Left cardiac atrium (tissue), 4 donors: ENCODE data around the gene CC2D1A. TPM values are rescaled to one million over a fixed set of nuclear protein-coding genes. Genes with fewer than 3 reads are reported as not detected.
"Not testable (repeated sequence)": the region's sequence is repeated elsewhere in the genome, so short reads cannot be mapped to it uniquely, and the experiment has no call there.

Source experiments
- ATAC-seq, 2 donors: fragments of 200-7000 bp; cut with Tn5 transposase; one replicate each; pipeline ENCODE4 v1.9.1; 2020; ENCODE audit warnings: mild to moderate bottlenecking in 2 of 2, moderate library complexity in 2 of 2
- DNase-seq: peaks from one replicate; pipeline ENCODE4 v3.0.0-alpha.2; 2020
- intact Hi-C, 2 donors: fragments of 100-400 bp; cut with DNase I; formaldehyde crosslinking; loops; one replicate each; pipeline versions ENCODE4 v1.14.1 to v1.15.1; 2022 to 2023
- total RNA-seq, 2 donors: library from RNA; stranded (reverse); fragmentation: NEBNext Ultra II Directional; extraction: Animal tissue kit (Norgen Biotek cat#: 25700); gene quantifications; one replicate each; pipeline ENCODE4 v1.2.1, GENCODE V29; 2021
- donor health status: DM: no; HTN: yes; CAD: no.
- donor health status: DM: no; HTN: yes; CAD: no; lungs with severe emphysema.
- donor health status: DM: yes; HTN: yes; CAD: no.
- donor health status: Dilated cardiomyopathy.

The CC2D1A gene
- total RNA-seq, 2 donors from 2014 or later, result 19.4 to 20.5 TPM

DNA sequence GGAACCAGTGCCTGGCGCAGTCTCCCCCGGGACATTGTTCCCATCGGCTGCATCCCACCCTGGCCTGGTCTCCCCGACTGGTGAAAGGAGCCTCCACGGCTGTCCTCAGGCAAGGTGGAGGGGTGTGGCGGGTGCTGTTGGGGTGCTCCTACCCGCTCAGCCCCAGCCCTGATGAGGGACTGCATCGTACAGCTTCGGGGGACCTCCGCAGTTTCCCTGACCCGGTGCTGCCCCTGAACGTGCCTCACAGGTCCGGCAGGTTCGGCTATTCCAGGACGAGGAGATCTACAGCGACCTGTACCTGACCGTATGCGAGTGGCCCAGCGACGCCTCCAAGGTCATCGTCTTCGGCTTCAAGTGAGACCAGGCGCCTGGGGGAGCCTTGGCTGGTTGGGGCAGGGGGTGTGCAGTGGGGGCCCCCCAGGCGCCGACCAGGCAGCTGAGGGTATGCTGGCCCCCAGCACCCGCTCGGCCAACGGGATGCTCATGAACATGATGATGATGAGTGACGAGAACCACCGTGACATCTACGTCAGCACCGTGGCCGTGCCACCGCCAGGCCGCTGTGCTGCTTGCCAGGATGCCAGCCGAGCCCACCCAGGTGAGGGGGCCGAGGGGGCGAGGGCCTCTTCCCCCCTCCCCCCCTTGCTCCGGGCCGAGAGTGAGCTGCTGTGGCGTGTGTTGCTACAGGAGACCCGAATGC lies 49.8 kb downstream of the CC2D1A start:
- intact Hi-C loops, result loop anchor here in 1 of 2 donors (5.0 kb wide), 1 partner anchor 74 kb away; no protein-coding TSS in a partner anchor
- ATAC-seq (no peak), DNase-seq (no peak)

- DNase-seq, result no peak
- intact Hi-C loops, result loop anchor here in 1 of 2 donors (5.0 kb wide), 1 partner anchor 74 kb away; no protein-coding TSS in a partner anchor
- no peak for ATAC-seq
Measured at GRCh38 chr19:13956365-13956744, 50.4 kb downstream of the CC2D1A start.

GRCh38 chr19:13957051-13957450 lies 51.0 kb downstream of the CC2D1A start:
- intact Hi-C loops, result loop anchor here in 1 of 2 donors (5.0 kb wide), 1 partner anchor 75 kb away; no protein-coding TSS in a partner anchor
- no peak for ATAC-seq
- DNase-seq, result no peak

GRCh38 chr19:13958043-13958442 lies 52.0 kb downstream of the CC2D1A start:
- DNase-seq (no peak), ATAC-seq (no peak)
- intact Hi-C loops, result loop anchor here in 1 of 2 donors (5.0 kb wide), 1 partner anchor 76 kb away; no protein-coding TSS in a partner anchor

DNA sequence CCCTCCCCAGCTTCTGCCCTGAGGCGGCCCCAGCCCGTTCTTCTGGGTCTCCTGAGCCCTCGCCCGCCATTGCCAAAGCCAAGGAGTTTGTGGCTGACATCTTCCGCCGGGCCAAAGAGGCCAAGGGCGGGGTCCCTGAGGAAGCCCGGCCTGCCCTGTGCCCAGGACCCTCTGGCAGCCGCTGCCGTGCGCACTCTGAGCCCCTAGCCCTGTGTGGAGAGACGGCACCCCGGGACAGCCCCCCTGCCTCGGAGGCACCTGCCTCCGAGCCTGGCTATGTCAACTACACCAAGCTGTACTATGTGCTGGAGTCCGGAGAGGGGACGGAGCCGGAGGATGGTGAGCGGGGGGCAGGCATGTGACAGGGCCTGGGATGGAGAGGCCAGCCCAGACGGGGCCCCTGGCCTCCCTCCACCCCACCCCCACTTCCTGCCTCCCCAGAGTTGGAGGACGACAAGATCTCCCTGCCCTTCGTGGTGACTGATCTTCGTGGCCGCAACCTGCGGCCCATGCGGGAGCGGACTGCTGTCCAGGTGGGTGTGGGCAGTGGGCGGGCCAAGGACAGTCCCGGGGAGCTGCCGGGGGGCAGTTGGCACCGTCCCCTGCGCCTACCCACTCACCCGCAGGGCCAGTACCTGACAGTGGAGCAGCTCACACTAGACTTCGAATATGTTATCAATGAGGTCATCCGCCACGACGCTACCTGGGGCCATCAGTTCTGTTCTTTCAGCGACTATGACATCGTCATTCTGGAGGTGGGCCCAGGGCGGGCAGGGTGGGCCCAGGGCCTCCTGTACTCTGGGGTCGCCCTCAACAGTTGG lies 53.4 kb downstream of the CC2D1A start:
- ATAC-seq, result no peak
- intact Hi-C loops, result loop anchor here in 1 of 2 donors (5.0 kb wide), 1 partner anchor 77 kb away; no protein-coding TSS in a partner anchor
- DNase-seq, result no peak

GRCh38 chr19:13959962-13960862 lies 54.2 kb downstream of the CC2D1A start:
- intact Hi-C loops, result loop anchor here in 1 of 2 donors (5.0 kb wide), 1 partner anchor 78 kb away; no protein-coding TSS in a partner anchor
- DNase-seq (no peak), ATAC-seq (peak in 1 of 2 donors; percentile 16)

DNA sequence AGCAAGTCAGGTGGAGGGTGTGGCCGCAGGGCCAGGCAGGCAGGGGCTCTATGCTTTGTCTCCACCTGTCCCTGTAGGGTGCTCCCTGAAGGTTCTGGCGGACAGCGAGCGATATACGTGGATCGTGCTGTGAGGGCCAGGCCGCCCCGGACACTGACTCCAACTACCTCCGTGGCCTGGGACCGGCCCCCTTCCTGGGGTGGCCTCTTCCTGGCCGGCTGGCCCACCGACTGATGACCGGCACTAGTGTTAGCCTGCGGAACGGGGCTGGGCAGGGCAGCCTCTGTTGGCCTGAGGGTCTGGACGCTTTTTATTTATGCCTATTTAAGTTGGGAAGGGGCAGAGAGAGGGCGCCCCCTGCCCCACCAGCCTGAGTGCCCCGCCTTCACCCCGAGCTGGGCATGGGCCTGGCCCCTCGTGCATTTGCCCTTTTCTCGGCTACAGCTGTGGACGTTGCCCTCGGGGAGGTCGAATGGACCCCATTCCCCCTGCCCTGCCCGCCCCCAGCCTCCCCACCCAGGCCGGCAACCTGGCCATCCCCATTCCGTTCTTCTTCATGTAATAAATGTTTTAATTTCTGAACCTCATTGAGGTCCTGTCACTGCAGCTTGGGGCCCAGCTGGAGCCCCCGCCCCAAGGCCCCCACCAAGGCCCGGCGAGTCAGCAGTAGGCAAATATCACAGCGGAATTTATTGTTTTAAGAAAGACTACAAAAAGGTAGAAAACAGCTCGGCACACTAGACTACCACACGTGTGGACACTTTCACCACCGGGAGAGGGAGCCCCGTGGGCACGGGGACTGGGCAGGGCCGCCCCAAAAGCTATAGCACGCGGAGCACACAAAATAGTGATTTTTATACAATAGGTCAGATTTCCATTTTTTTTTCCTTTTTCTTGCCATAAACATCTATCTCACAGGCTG lies 55.1 kb downstream of the CC2D1A start:
- no peak for ATAC-seq
- no peak for DNase-seq
- intact Hi-C loops, result no loop called here

DNA sequence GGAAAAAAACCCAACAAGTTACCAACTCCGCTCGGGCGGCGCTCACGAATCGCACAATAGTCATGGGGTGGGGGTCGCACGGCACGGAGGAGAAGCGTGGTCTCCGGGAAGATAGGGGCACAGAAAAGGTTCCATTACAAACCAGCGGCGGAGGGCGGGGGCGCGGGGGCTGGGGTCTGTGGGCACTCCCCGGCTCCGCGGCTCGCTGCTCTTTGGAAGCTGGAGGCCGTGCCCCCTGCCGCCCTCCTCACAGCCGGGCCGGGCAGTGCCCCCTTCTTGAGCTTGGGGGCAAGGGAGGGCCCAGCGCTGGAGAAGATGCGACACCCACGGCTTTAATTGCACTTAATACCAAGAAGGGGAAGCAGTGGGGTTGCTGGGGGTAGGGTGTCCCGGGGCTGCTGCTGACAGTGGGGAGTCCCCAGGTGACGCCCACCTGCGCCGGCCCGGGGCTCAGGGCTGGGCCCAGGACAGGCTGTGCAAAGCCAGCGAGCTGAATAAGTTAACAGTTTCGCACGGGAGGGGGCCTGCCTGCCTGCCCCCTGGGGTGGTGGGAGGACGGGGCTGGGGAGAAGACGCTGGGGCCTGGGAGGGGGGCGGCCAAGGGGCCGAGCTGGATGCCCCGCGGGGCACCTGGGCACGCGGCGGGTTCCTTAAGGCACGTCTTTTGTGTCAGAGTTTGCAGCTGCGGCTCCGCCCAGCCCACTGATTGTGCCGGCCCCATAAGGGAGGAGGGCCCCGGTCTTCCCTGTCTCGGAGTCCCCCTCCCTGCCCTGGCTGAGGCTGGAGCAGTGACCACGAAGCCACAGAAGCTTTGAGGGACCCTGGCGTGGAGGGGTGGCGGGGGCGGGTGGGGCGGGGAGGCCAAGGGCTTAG lies 56.1 kb downstream of the CC2D1A start:
- peak; percentile 29 to 61 for ATAC-seq
- intact Hi-C loops, result no loop called here
- DNase-seq, result no peak

DNA sequence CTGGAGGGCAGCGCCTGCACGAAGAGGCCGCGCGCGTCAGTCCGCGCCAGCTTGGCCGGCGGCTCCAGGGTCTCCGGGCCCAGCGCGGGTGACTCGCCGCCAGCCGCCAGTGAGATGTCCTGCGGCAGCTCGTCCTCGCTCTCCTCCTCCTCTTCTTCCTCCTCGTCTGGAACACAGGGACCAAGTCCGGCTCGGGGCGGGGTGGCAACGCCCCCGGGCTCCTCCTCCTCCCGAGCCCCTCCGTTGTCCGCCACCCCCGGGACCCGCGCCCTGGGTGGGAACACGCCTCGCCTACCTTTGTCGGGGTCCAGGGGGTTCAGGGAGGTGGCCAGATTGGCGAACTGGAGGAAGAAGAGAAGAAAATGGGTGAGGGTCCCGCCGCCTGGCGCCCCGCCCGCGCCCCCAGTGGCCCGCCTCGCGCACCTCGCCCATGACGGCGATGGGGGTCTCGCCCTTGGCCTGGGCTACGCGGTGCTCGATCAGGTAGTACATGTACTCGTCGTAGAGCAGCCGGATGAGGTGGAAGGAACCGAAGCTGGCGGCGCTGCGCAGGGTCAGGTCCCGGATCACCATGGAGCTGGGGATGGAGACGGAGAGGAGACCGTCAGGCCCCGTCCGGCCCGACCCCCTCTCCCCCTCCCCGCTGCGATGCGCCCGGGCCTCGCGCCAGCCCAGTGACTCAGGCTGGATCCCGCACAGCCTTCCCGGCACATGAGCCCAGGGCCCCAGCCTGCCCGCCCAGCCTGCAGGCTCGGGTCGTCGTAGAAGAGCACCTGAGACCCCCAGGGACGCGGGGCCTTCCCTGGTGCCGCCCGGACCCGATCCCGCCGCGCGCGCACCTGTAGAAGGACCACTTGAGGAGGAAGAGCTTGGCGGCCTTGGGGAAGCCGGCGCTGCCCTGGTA lies 57.0 kb downstream of the CC2D1A start:
- intact Hi-C loops, result no loop called here
- DNase-seq (no peak), ATAC-seq (peak; percentile 32 to 45)

GRCh38 chr19:13963603-13964105 lies 57.7 kb downstream of the CC2D1A start:
- DNase-seq, result no peak
- intact Hi-C loops, result no loop called here
- no peak for ATAC-seq

- ATAC-seq (no peak), DNase-seq (no peak)
- intact Hi-C loops, result no loop called here
Measured at GRCh38 chr19:13964776-13965175, 58.8 kb downstream of the CC2D1A start.

DNA sequence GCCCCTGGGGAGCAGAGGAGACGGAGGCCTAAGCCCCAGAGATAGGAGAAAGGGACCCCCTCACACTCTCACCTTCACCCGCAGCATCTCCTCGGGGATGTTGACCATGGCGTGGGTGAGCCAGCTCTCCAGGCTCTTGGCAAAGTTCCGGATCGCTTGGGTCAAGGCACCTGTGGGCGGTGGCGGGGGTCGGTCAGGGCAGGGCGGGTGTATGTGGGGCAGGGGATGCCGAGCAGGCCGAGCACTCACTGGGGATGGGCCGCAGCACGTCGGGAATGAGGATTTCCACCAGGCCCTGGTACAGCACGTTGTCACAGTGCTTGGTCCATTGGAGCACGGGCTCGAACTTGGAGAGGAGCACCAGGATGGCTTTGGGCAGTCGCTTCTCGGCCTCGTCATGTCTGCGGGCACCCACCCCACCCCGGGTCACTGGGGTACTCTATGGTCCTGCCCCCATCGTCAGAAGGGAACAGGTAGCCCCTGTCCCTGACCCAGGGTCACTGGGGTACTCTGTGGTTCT lies 59.4 kb downstream of the CC2D1A start:
- DNase-seq (no peak), ATAC-seq (no peak)
- intact Hi-C loops, result no loop called here

- ATAC-seq (no peak), DNase-seq (no peak)
- intact Hi-C loops, result no loop called here
Measured at GRCh38 chr19:13965926-13966683, 60.1 kb downstream of the CC2D1A start.

- DNase-seq (no peak), ATAC-seq (no peak)
- intact Hi-C loops, result no loop called here
Measured at GRCh38 chr19:13966684-13967128, 60.7 kb downstream of the CC2D1A start.

- intact Hi-C loops, DNase-seq, ATAC-seq: not testable (repeated sequence)
Measured at GRCh38 chr19:13967206-13967605, 61.2 kb downstream of the CC2D1A start.
